NCI-H2227 treated with DMSO at 0.1 percent for 48 hours (cell line): ENCODE results near the gene CLMN.

Experiments used
- DNase-seq: peaks from one replicate; lab custom pipeline; 2025; lab: John Stamatoyannopoulos, UW

The CLMN gene

GRCh38 chr14:95134304-95134933 lies 185.3 kb downstream of the CLMN start:
- no peak for DNase-seq

GRCh38 chr14:95133282-95133681 lies 186.4 kb downstream of the CLMN start:
- DNase-seq, result no peak

DNA sequence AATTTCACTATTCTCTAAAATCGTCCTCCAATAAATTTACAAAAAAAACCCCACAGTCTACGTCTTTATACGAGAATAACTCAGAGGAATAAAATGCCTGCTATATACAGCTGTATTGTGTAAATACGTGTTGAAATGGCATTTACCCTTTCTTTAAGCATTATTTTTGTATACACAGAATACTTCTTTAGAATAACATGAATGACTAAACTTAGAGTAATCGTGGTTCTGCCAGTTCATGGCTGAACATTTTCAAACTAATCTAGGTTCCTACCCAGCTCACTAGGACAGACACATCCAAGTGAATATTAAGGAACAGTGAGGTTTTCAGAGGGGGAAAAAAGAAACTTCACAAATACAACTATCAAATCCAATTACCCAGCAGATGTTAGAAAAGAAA lies 186.9 kb downstream of the CLMN start:
- no peak for DNase-seq
